ENCODE measurements around the gene CDH20.
"Not testable (repeated sequence)": the region's sequence is repeated elsewhere in the genome, so short reads cannot be mapped to it uniquely, and the experiment has no call there.

Gene CDH20

GRCh38 chr18:61350578-61350977 is 17.3 kb downstream of the CDH20 start:
- no peak for DNase-seq

GRCh38 chr18:61352059-61352458 is 18.8 kb downstream of the CDH20 start:
- no peak for DNase-seq

GRCh38 chr18:61352611-61353010 is 19.4 kb downstream of the CDH20 start:
- no peak for DNase-seq

GRCh38 chr18:61360404-61361383 is 27.5 kb downstream of the CDH20 start:
- no peak for DNase-seq

GRCh38 chr18:61362511-61362910 is 29.3 kb downstream of the CDH20 start:
- no peak for DNase-seq

- no peak for DNase-seq
Measured at GRCh38 chr18:61364953-61365352, 31.7 kb downstream of the CDH20 start.

GRCh38 chr18:61368001-61368400 is 34.8 kb downstream of the CDH20 start:
- no peak for DNase-seq

GRCh38 chr18:61369671-61370070 is 36.4 kb downstream of the CDH20 start:
- DNase-seq: not testable (repeated sequence)

GRCh38 chr18:61371111-61371510 is 37.9 kb downstream of the CDH20 start:
- no peak for DNase-seq

- peak; percentile 7 for DNase-seq
Measured at GRCh38 chr18:61379827-61380226, 46.6 kb downstream of the CDH20 start.

- no peak for DNase-seq
Measured at GRCh38 chr18:61388010-61388409, 54.8 kb downstream of the CDH20 start.

- no peak for DNase-seq
Measured at GRCh38 chr18:61394983-61395382, 61.8 kb downstream of the CDH20 start.

- no peak for DNase-seq
Measured at GRCh38 chr18:61397222-61397621, 64.0 kb downstream of the CDH20 start.

GRCh38 chr18:61398961-61399705 is 65.9 kb downstream of the CDH20 start:
- no peak for DNase-seq

GRCh38 chr18:61400016-61400635 is 66.9 kb downstream of the CDH20 start:
- peak; percentile 16 for DNase-seq

- peak; percentile 7 for DNase-seq
Measured at GRCh38 chr18:61400716-61401115, 67.5 kb downstream of the CDH20 start.

- DNase-seq: no peak
Measured at GRCh38 chr18:61402726-61403125, 69.5 kb downstream of the CDH20 start.

GRCh38 chr18:61413396-61413795 is 80.2 kb downstream of the CDH20 start:
- peak; percentile 67 for DNase-seq

GRCh38 chr18:61414086-61414485 is 80.9 kb downstream of the CDH20 start:
- peak; percentile 59 for DNase-seq

- no peak for DNase-seq
Measured at GRCh38 chr18:61419763-61420162, 86.5 kb downstream of the CDH20 start.

- DNase-seq: peak; percentile 28
Measured at GRCh38 chr18:61420218-61420885, 87.1 kb downstream of the CDH20 start.

- DNase-seq: no peak
Measured at GRCh38 chr18:61426492-61427053, 93.3 kb downstream of the CDH20 start.

All from midbrain (tissue), 1 donor.